Effector memory CD4-positive, alpha-beta T cell (primary cell): ENCODE results near the gene JAG2.

ENCODE experiments used
- DNase-seq, 3 donors: peaks; one replicate each; pipeline ENCODE4 v3.0.0-alpha.2; 2020
- H3K27ac ChIP-seq: 2 replicates; pipeline ENCODE4 v1.7.0; 2013; ENCODE audit warnings: mild to moderate bottlenecking, low read length, moderate library complexity; ENCODE audit not compliant: insufficient read depth, poor library complexity, severe bottlenecking
- H3K27me3 ChIP-seq: replicated peaks from 2 replicates; pipeline ENCODE4 v1.7.0; 2013; ENCODE audit warnings: mild to moderate bottlenecking, low read length; ENCODE audit not compliant: insufficient read depth, control insufficient read depth, poor library complexity, severe bottlenecking
- H3K36me3 ChIP-seq: 2 replicates; pipeline ENCODE4 v1.7.0; 2013; ENCODE audit warnings: mild to moderate bottlenecking, low read length, moderate library complexity; ENCODE audit not compliant: control insufficient read depth, insufficient read depth
- H3K4me1 ChIP-seq: 2 replicates; pipeline ENCODE4 v1.7.0; 2013; ENCODE audit warnings: low read length, mild to moderate bottlenecking; ENCODE audit not compliant: control insufficient read depth, insufficient read depth, poor library complexity, severe bottlenecking
- H3K4me3 ChIP-seq: 2 replicates; pipeline ENCODE4 v1.7.0; 2013; ENCODE audit warnings: low read length, low read depth, mild to moderate bottlenecking; ENCODE audit not compliant: insufficient read depth, poor library complexity, severe bottlenecking
- H3K9me3 ChIP-seq: 2 replicates; pipeline ENCODE4 v1.7.0; 2013; ENCODE audit warnings: mild to moderate bottlenecking, low read length, moderate library complexity; ENCODE audit not compliant: control insufficient read depth

JAG2 gene

DNA sequence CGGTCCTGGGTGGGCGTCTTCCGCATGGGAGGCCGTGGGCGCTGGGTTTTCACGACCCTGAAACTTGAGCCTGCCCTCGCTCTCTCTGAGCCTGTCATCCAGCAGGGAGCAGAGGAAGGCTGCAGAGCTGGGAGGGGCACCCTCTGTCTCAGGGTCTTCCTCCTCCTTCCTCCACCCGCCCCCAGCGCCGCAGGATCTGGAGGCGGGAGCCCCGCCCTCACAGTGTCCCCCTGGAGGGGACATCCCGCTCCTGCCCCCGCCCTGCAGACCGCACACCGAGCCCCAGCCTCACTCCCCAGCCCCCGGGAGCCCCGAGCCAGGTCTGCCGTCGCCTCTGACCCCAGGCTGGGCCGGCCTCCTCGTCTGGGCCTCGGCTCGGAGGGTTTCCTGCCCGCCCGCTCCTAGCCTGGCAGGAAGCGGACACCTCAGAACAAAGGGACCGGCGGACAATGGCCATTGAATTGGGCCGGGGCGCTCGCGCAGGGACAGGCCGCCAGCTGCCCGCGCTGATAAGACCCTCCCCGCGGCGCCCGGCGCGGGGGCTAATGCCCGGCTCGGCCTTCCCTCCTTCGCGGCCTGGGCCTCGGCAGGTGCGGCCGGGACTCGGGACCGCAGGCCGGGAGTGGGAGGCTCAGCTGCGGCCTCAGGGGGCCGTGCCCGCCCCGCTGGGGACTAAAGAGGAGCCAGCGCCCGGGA lies 27.8 kb upstream of the JAG2 start:
- DNase-seq, result no peak
- Histone ChIP-seq H3K27me3 (peaks cover 21% of the 10 kb centered on the region), H3K4me3 (no peak overlapping the region), H3K27ac (no peak overlapping the region), H3K4me1 (peaks cover 48% of the 10 kb centered on the region), H3K36me3 (no peaks in the 10 kb centered on the region), H3K9me3 (no peaks in the 10 kb centered on the region)

DNA sequence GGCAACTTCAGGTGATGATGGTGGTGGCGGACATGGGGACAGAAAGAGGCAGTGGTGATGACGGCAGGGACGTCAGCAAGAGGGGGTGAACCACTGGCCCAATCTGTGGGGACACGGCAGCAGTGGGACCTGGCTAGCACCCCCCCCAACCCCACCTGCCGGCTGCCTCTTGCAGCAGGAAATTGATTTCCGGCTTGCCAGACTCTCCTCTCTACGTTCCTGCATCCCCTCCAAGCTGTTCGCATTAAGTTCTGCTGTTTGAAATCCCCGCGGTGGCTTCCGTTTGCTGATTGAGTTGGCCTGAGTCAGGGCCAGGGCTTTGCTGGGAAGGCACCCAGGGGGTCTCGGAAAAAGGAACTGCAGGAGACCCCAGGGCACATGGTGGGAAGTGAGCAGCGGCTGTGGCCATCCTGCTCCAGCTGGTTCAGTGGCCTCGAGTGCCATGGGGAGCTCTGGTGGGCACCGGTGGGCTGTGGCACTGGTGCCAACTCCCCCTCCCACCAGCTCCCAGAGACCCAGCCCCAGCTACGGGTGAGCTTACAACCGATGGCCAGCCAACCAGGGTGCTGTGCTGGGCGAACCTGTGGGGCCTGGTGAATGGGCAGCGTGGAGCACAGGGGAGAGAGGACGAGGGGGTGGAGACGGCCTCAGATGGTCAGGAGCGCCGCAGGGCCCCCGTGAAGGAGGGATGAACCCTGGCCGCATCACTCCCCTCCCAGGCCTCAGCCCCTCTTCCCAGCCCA lies 27.1 kb upstream of the JAG2 start:
- Histone ChIP-seq H3K4me1 (peaks cover 45% of the 10 kb centered on the region), H3K4me3 (no peak overlapping the region), H3K36me3 (no peaks in the 10 kb centered on the region), H3K27me3 (peaks cover 21% of the 10 kb centered on the region), H3K9me3 (no peaks in the 10 kb centered on the region), H3K27ac (no peak overlapping the region)
- no peak for DNase-seq

DNA sequence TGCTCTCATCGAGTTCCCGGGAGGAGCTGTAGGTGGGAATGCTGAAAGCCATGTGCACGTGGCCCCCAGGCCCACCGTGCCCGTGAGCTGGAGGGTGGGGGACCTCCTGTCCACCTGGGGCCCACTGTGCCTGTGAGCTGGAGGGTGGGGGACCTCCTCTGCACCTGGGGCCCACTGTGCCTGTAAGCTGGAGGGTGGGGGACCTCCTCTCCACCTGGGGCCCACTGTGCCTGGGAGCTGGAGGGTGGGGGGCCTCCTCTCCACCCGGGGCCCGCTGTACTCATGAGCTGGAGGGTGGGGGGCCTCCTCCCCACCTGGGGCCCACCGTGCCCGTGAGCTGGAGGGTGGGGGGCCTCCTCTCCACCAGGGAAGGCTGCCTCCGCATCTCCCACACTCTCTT lies 26.5 kb upstream of the JAG2 start:
- no peaks in the 10 kb centered on the region for H3K36me3 ChIP-seq
- no peak for DNase-seq
- H3K27me3 ChIP-seq, result peaks cover 21% of the 10 kb centered on the region
- no peak overlapping the region for H3K27ac ChIP-seq
- H3K9me3 ChIP-seq, result no peaks in the 10 kb centered on the region
- H3K4me3 ChIP-seq, result no peak overlapping the region
- H3K4me1 ChIP-seq, result peaks cover 45% of the 10 kb centered on the region

DNA sequence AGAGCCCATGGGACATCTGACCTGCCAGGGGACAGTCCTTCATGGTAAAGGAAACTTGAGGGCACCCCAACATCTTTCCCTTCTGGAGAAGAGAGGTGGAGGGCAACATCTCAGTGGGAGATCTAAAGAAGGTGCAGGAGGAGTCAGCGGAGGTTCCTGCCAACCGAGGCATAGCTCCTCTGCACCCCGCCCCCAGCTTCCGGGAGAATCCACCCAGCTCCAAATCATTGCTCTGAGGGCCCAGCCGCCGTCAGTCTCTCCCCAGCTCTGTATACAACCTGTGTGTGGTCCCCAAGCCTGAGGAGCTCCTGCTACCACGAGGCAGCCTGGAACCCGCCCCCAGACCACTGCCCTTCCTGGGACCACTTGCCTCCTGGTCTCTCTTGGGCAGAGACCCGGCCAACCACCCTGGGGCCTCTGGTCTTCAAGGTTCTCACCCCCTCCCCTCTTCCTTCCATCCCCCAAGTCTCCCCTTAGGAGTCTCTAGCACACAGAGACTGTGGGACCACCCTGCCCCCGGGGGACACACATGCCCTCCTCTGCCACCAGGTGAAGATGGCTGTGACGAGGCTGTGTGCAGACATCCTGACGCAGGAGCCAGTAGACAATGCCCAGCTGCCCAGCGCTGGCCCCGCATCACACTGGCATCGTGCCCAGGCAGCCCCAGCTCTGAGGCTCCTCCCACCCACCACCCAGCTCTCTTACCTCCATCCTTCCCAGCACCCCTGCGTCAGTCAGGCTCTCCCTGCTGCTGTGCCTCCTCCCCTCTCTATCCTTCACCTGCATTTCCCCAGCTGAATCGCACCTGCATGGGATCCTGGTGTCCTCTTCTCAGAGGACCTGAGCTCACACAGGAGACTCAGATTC lies 25.6 kb upstream of the JAG2 start:
- H3K27me3 ChIP-seq, result peaks cover 21% of the 10 kb centered on the region
- DNase-seq, result peak in 1 of 3 donors; percentile 22
- H3K36me3 ChIP-seq, result no peaks in the 10 kb centered on the region
- no peak overlapping the region for H3K4me3 ChIP-seq
- H3K4me1 ChIP-seq, result peaks cover 45% of the 10 kb centered on the region
- H3K9me3 ChIP-seq, result no peaks in the 10 kb centered on the region
- H3K27ac ChIP-seq, result no peak overlapping the region

DNA sequence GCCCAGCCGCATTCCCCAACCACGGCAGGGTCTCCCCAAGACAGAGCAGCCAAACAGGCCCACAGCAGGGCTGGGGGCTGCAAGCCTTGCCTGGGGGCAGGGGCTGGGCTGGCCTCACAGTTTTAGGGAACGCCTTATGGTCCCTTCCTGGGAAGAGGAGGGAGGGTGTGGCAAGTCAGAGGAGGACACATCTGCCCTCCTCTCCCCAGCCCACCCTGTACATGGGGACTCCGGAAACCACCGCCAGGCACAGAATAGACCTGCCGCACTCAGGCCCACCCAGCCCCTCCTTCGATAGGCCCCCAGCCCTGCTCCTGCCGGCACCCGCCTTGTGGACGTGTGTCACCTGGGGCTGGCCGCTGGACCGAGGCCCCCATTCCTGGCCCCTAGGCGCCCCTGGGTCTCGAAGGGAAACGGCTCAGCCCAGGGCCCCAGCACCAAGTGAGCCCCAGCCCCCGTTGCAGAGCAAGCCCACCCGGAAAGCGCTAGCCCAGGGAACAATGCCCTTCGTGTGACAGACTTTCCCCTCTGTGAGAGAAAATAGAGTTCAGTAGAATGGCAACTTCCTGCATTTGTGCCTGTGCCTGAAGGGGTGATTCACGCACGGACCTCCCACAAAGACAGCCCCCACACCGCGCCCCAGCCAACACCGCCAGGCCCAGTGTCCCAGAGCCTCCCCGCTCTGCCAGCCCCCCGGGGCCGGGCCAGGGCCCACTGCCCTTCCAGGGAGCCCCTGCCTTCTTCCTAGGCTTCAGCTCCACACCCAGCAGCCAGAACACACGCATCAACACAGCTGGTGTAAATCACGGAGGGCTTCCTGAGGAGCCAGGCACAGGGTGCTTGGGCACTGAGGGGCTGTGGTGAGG lies 24.5 kb upstream of the JAG2 start:
- Histone ChIP-seq H3K36me3 (no peaks in the 10 kb centered on the region), H3K9me3 (no peaks in the 10 kb centered on the region), H3K4me1 (peaks cover 45% of the 10 kb centered on the region), H3K27ac (no peak overlapping the region), H3K27me3 (peaks cover 19% of the 10 kb centered on the region), H3K4me3 (no peak overlapping the region)
- DNase-seq, result no peak

DNA sequence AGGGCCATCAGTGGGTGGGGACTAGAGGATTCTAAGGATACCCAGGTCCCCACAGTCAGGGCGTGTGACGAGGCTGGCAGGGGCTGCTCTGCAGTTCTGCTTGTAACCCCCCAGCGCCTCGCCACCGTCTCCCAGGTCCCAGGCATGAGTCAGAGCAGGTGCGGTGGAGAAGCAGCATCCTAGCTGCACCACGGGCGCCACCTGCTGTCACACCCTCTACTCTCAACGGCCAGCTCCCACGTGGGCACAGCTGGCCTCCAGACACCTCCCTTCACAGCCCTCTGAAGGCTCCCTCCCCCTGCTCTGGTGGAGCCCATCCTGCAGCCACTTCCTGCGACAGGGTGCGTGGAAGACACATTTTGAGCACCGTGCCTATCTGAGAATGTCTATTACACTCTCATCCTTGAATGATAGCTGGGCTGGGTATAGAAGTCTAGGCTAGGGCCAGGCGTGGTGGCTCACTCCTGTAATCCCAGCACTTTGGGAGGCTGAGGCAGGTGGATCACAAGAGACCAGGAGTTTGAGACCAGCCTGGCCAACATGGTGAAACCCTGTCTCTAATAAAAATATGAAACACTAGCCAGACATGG lies 19.5 kb upstream of the JAG2 start:
- no peak for DNase-seq
- peaks cover 4% of the 10 kb centered on the region for H3K4me1 ChIP-seq

DNA sequence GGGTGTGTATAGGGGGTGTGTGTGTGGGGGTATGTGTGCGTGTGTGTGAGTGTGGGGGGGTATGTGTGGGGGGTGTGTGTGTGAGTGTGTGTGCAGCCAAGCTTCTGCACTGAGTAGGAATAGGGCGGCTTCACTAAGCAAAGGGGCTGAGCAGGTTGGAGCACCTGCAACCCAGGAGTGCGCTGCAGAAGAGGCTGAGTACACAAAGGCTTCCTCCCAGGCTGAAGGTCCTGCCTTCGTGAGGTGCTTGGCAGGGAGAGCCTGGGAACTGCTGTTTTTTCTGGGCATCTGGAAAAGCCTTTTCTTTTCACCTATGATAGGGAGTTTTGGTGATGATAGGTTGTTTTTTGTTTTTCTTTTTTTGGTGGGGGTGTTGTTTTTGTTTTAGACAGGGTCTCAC lies 18.5 kb upstream of the JAG2 start:
- no peaks in the 10 kb centered on the region for H3K27me3 ChIP-seq
- no peak overlapping the region for H3K27ac ChIP-seq
- H3K9me3 ChIP-seq, result no peaks in the 10 kb centered on the region
- peaks cover 3% of the 10 kb centered on the region for H3K4me1 ChIP-seq
- DNase-seq, result no peak
- no peak overlapping the region for H3K4me3 ChIP-seq
- no peaks in the 10 kb centered on the region for H3K36me3 ChIP-seq

More for the DNA sequence above, 19.5 kb upstream of the JAG2 start:
- Histone ChIP-seq H3K27ac (no peak overlapping the region), H3K36me3 (no peaks in the 10 kb centered on the region), H3K9me3 (no peaks in the 10 kb centered on the region), H3K27me3 (no peaks in the 10 kb centered on the region), H3K4me3 (no peak overlapping the region)

DNA sequence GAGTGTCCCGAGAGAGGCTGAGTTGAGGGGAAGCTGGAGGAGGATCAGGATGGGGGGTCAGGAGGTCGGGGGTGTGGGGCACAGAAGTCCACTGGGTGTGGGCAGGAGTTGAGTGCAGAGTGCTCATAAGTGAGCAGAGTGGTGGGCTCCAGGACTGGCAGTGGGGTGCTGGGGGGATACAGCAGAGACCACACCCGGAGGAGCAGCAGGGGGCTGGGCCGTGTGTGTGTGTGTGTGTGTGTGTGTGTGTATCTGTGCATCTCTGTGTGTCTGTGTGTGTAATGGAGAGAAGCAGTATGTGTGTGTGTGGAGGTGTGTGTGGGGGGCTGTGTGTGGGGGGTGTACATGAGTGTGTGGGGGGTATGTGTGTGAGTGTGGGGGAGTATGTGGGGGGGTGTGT lies 17.4 kb upstream of the JAG2 start:
- Histone ChIP-seq H3K27ac (no peak overlapping the region), H3K36me3 (no peaks in the 10 kb centered on the region), H3K27me3 (no peaks in the 10 kb centered on the region), H3K9me3 (no peaks in the 10 kb centered on the region), H3K4me3 (no peak overlapping the region), H3K4me1 (peaks cover 8% of the 10 kb centered on the region)
- DNase-seq, result no peak

DNA sequence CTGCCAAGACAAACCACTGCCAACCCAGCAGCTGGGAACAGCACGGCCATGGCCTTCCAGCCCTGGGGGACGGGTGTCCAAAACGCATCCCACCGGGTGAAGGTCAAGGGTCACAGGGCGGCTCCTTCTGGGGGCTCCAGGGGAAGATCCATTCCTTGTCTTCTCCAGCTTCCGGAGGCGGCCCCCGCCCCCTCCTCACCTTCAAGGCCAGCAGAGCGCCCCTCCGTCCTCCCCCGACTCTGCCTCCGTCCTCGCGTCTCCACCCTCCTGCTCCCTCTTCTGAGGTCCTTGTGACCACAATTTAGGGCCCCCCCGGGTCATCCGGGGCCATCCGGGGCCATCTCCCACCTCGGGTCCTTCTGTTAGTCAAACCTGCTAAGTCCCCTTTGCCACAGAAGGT lies 16.4 kb upstream of the JAG2 start:
- Histone ChIP-seq H3K36me3 (no peaks in the 10 kb centered on the region), H3K27me3 (no peaks in the 10 kb centered on the region), H3K9me3 (no peaks in the 10 kb centered on the region), H3K27ac (no peak overlapping the region), H3K4me3 (no peak overlapping the region), H3K4me1 (peaks cover 13% of the 10 kb centered on the region)
- DNase-seq, result no peak
